Thyroid gland (tissue), 4 donors: ENCODE data around the gene SEC14L5. TPM values are rescaled to one million over a fixed set of nuclear protein-coding genes. Genes with fewer than 3 reads are reported as not detected.

ENCODE experiments used
- DNase-seq, 2 donors: peaks; one replicate each; pipeline ENCODE4 v3.0.0-alpha.2; 2019
- H3K27ac ChIP-seq, 3 donors: fragments of 200-600 bp; sonication (generic); 1 replicate in 2 of 3; 2 replicates in 1 of 3; pipeline ENCODE4 v1.5.1; 2016 to 2019; ENCODE audit warnings: mild to moderate bottlenecking in 1 of 3, moderate library complexity in 1 of 3
- H3K27me3 ChIP-seq: fragments of 200-600 bp; sonication (generic); one replicate; pipeline ENCODE4 v1.5.1; 2019
- H3K36me3 ChIP-seq, 2 donors: fragments of 200-600 bp; sonication (generic); one replicate each; pipeline ENCODE4 v1.5.1; 2016 to 2019
- H3K4me1 ChIP-seq, 2 donors: fragments of 200-600 bp; sonication (generic); one replicate each; pipeline ENCODE4 v1.5.1; 2017 to 2019
- H3K4me3 ChIP-seq, 3 donors: fragments of 200-600 bp; sonication (generic); replicated peaks in 1 of 3; 1 replicate in 2 of 3; 2 replicates in 1 of 3; pipeline ENCODE4 v1.5.1; 2016; ENCODE audit warnings: mild to moderate bottlenecking in 1 of 3
- H3K9me3 ChIP-seq: fragments of 200-600 bp; sonication (generic); one replicate; pipeline ENCODE4 v1.5.1; 2017
- POLR2A ChIP-seq, 2 donors: fragments of 450-650 bp; IDR thresholded peaks; one replicate each; pipeline ENCODE4 v1.6.1; 2017; ENCODE audit warnings: antibody characterized with exemption in 2 of 2, mild to moderate bottlenecking in 2 of 2, moderate library complexity in 1 of 2
- WGBS, 2 donors: methylation state at CpG; one replicate each; pipeline ENCODE4 v1.1.5; 2017; 5-methylcytosine and 5-hydroxymethylcytosine counted together
- intact Hi-C: fragments of 100-400 bp; cut with DNase I; formaldehyde crosslinking; loops from one replicate; pipeline ENCODE4 v1.15.1; 2023
- total RNA-seq, 4 donors: library from RNA; depleted of rRNA; stranded (reverse); fragments of >200 nt; gene quantifications; one replicate each; pipeline ENCODE4 v1.2.3, GENCODE V29; 2016
- TF ChIP-seq, protein P1 (sequence below), 6 experiments: fragments of 200-600 bp in 3 of 6; fragments of 450-650 bp in 3 of 6; sonication (generic) in 3 of 6; IDR thresholded peaks; one replicate each; pipeline ENCODE4 v1.5.1; 2016 to 2019; ENCODE audit warnings: antibody characterized with exemption in 6 of 6, mild to moderate bottlenecking in 2 of 6, inconsistent platforms in 1 of 6, moderate library complexity in 1 of 6

Gene SEC14L5
- total RNA-seq, 4 donors from 2014 or later: 0.11 to 0.33 (median 0.21) TPM

DNA sequence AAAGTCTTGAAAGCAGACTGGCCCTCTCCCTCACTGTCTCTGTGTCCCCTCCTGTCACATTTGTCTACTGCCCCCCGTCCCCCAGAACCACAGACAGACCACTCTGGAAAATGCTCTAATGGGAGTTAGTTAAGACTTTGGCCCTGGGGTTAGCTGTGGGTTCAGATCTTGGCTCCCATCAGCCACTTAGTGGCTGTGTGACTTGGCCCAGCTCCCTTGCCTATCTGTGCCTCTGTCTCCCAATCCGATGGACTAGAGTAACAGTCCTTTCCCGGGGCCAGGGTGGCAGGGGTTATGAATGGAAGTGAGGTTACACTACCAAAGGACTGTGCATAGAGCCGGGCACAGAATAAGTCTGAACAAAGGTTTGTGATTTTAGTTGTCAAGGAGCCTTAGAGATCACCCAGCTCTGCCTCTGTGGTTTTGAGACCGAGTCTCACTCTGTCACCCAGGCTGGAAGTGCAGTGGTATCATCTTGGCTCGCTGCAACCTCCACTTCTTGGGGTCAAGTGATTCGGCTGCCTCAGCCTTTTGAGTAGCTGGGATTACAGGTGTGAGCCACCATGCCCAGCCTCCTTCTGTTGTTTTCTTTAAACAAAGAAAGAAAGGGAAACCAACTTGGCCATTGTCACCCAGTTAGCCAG is 44.9 kb upstream of the SEC14L5 start:
- peak overlapping the region in 2 of 3 donors; percentile 65 to 69 for H3K27ac ChIP-seq
- WGBS, 2 donors: 35 to 53% methylated on average over 7 of the region's 7 CpGs

GRCh38 chr16:4913774-4914525 is 44.2 kb upstream of the SEC14L5 start:
- Histone ChIP-seq H3K27me3 (no peaks in the 10 kb centered on the region), H3K9me3 (no peaks in the 10 kb centered on the region), H3K27ac (peak overlapping the region in 2 of 3 donors; percentile 65 to 69), H3K4me3 (no peak overlapping the region), H3K36me3 (no peaks in the 10 kb centered on the region), H3K4me1 (peaks cover 10 to 34% of the 10 kb centered on the region in 2 donors)
- intact Hi-C loops: loop anchor here (2.0 kb wide), 1 partner anchor 35 kb away; no protein-coding TSS in a partner anchor
- WGBS, 2 donors: 82 to 87% methylated on average over 14 to 15 of the region's 15 CpGs
- TF ChIP-seq, protein P1, sequence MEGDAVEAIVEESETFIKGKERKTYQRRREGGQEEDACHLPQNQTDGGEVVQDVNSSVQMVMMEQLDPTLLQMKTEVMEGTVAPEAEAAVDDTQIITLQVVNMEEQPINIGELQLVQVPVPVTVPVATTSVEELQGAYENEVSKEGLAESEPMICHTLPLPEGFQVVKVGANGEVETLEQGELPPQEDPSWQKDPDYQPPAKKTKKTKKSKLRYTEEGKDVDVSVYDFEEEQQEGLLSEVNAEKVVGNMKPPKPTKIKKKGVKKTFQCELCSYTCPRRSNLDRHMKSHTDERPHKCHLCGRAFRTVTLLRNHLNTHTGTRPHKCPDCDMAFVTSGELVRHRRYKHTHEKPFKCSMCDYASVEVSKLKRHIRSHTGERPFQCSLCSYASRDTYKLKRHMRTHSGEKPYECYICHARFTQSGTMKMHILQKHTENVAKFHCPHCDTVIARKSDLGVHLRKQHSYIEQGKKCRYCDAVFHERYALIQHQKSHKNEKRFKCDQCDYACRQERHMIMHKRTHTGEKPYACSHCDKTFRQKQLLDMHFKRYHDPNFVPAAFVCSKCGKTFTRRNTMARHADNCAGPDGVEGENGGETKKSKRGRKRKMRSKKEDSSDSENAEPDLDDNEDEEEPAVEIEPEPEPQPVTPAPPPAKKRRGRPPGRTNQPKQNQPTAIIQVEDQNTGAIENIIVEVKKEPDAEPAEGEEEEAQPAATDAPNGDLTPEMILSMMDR (IDR thresholded peaks at IDR 0.05): no peak
- no peak for TF ChIP-seq POLR2A (IDR thresholded peaks at IDR 0.05)
- no peak for DNase-seq

More for the DNA sequence above, 44.9 kb upstream of the SEC14L5 start:
- Histone ChIP-seq H3K4me3 (no peak overlapping the region), H3K9me3 (no peaks in the 10 kb centered on the region), H3K36me3 (no peaks in the 10 kb centered on the region), H3K27me3 (no peaks in the 10 kb centered on the region), H3K4me1 (peaks cover 6 to 28% of the 10 kb centered on the region in 2 donors)
- intact Hi-C loops: no loop called here
- DNase-seq: peak; percentile 75 to 81
- TF ChIP-seq, protein P1 (IDR thresholded peaks at IDR 0.05): no peak
- TF ChIP-seq POLR2A (IDR thresholded peaks at IDR 0.05): no peak

DNA sequence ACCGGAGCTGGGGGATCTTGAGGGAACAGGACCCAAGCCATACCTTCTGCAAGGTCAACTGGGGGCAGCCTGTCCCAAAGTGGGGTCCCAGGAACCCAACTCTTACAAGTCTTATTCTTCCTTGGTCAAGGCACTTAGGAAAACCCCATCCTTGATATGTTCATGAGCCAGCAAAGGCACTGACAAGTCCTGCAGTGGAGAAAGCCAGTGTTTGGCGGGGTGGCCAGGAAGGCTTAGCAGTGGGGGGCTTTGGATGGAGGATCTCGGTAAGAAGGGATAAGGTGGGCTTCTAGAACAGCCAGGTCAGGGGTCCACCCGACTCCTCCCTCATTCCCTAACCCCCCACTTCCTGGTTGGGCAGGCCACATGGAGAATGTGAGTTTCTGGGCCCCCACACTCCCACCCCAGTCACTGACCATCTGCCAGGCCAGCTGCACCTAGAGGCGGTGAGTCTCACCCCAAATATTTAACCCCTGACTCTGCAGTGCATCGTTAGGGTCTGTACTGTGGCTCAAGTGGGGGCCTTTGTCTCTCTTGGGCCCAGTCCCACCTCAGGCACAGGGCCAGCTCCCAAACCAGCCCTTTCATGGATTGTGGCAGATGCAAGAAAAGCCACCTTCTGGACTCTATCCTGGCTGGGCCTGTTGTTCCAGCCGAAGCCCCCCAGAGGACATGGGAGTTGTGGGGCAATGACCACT is 43.5 kb upstream of the SEC14L5 start:
- no peak for DNase-seq
- peak overlapping the region in 2 of 3 donors; percentile 17 to 19 for H3K27ac ChIP-seq

DNA sequence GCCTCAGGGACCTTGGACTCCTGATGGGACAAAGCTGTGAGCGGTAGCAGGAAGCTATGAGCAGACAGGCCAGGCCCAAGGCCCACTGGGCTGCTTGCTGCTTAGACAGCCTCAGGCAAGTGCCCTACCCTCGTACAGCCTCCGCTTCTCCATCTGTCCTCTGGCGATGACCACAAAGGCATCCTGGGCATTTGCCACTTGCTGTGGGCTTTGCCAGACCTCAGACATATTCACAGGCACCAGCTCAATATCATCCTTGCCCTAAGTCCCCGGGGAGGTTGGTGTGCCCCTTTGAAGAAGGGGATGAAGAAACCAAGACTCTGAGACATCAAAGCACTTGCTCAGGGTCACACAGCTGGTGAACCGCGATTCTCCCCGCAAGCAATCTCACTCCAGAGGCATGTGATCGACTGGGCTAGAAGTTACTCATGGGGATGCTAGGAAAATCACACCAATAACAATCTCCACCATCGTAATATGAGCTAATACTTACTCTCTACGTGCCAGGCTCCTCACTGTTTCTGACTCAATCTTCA is 42.8 kb upstream of the SEC14L5 start:
- Histone ChIP-seq H3K36me3 (no peaks in the 10 kb centered on the region), H3K27me3 (no peaks in the 10 kb centered on the region), H3K4me1 (peaks cover 14 to 42% of the 10 kb centered on the region in 2 donors), H3K9me3 (no peaks in the 10 kb centered on the region), H3K4me3 (no peak overlapping the region), H3K27ac (peak overlapping the region in 2 of 3 donors; percentile 17 to 19)
- DNase-seq: no peak
- TF ChIP-seq POLR2A (IDR thresholded peaks at IDR 0.05): no peak
- 83 to 90% methylated on average over 10 to 11 of the region's 11 CpGs for WGBS, 2 donors
- intact Hi-C loops: loop anchor here (2.0 kb wide), 1 partner anchor 36 kb away; no protein-coding TSS in a partner anchor

More for the DNA sequence above, 43.5 kb upstream of the SEC14L5 start:
- no peaks in the 10 kb centered on the region for H3K27me3 ChIP-seq
- TF ChIP-seq, protein P1 (IDR thresholded peaks at IDR 0.05): no peak
- no peak overlapping the region for H3K4me3 ChIP-seq
- WGBS, 2 donors: 93 to 95% methylated on average over 5 to 7 of the region's 7 CpGs
- H3K4me1 ChIP-seq: peaks cover 14 to 41% of the 10 kb centered on the region in 2 donors
- no peaks in the 10 kb centered on the region for H3K36me3 ChIP-seq
- intact Hi-C loops: loop anchor here (2.0 kb wide), 1 partner anchor 36 kb away; no protein-coding TSS in a partner anchor
- H3K9me3 ChIP-seq: no peaks in the 10 kb centered on the region

DNA sequence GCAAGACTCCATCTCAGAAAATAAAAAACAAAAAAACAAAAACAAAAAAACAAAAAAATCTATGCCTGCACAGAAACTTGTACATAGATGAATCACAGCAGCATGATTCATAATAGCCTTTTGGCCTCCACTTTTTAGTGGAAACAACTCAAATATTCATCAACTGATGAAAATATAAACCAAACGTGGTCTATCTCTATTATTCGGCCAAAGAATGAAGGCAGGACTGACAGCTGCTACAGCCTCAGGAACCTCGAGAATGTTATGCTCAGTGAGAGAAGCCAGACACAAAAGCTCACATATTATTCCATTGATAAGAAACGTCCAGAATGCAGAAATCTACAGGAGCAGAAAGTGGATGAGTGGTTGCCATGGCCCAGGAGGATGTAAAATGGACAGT is 41.0 kb upstream of the SEC14L5 start:
- Histone ChIP-seq H3K4me3 (no peak overlapping the region), H3K27ac (peak overlapping the region; percentile 16 to 92 (median 49)), H3K36me3 (no peaks in the 10 kb centered on the region), H3K4me1 (peaks cover 14 to 42% of the 10 kb centered on the region in 2 donors), H3K27me3 (no peaks in the 10 kb centered on the region), H3K9me3 (no peaks in the 10 kb centered on the region)
- no peak for DNase-seq
- intact Hi-C loops: no loop called here
- WGBS, 2 donors: 48 to 57% methylated on average over 4 of the region's 4 CpGs
- TF ChIP-seq POLR2A (IDR thresholded peaks at IDR 0.05): no peak
- TF ChIP-seq, protein P1 (IDR thresholded peaks at IDR 0.05): no peak
